Right lobe of liver (tissue), 6 donors: ENCODE data around the gene LNX1. TPM values are rescaled to one million over a fixed set of nuclear protein-coding genes. Genes with fewer than 3 reads are reported as not detected.
A peak's percentile ranks its signal among the peaks of the same experiment; 100 is the strongest.

ENCODE experiments used
- ATAC-seq, 4 donors: fragments of 200-7000 bp; cut with Tn5 transposase; one replicate each; pipeline ENCODE4 v1.9.1; 2020; ENCODE audit warnings: mild to moderate bottlenecking in 4 of 4, moderate library complexity in 4 of 4
- DNase-seq, 3 donors: peaks; one replicate each; pipeline ENCODE4 v3.0.0-alpha.2; 2020
- H3K27ac ChIP-seq, 3 donors: fragments of 200-600 bp; one replicate each; pipeline ENCODE4 v1.8.0; 2022
- H3K27me3 ChIP-seq, 2 donors: fragments of 200-600 bp; one replicate each; pipeline ENCODE4 v1.8.0; 2022
- H3K36me3 ChIP-seq, 4 donors: fragments of 200-600 bp; sonication (generic) in 1 of 4; one replicate each; pipeline versions ENCODE4 v1.5.1 to v1.8.0; 2017 to 2022; ENCODE audit warnings: control low read depth in 1 of 4
- H3K4me1 ChIP-seq, 4 donors: fragments of 200-600 bp; sonication (generic) in 1 of 4; one replicate each; pipeline versions ENCODE4 v1.5.1 to v1.8.0; 2017 to 2022; ENCODE audit warnings: control low read depth in 1 of 4
- H3K4me3 ChIP-seq, 3 donors: fragments of 200-600 bp; one replicate each; pipeline ENCODE4 v1.8.0; 2022
- H3K9me3 ChIP-seq, 4 donors: fragments of 200-600 bp; sonication (generic) in 1 of 4; one replicate each; pipeline versions ENCODE4 v1.5.1 to v1.8.0; 2017 to 2022; ENCODE audit warnings: control low read depth in 1 of 4
- CTCF ChIP-seq, 4 donors: fragments of 200-600 bp in 3 of 4; fragments of 450-650 bp in 1 of 4; IDR thresholded peaks; one replicate each; pipeline versions ENCODE4 v1.5.1 to v1.8.0; 2016 to 2022; ENCODE audit warnings: antibody characterized with exemption in 4 of 4, mild to moderate bottlenecking in 2 of 4
- POLR2A ChIP-seq: fragments of 450-650 bp; IDR thresholded peaks from one replicate; pipeline ENCODE4 v1.6.1; 2017; ENCODE audit warnings: antibody characterized with exemption, mild to moderate bottlenecking
- WGBS: methylation state at CpG from one replicate; pipeline ENCODE4 v1.1.6; 2018; ENCODE audit warnings: low coverage, low lambda C conversion rate; ENCODE audit not compliant: insufficient coverage; ENCODE audit errors: missing lambda C conversion rate; 5-methylcytosine and 5-hydroxymethylcytosine counted together
- intact Hi-C, 2 donors: fragments of 100-400 bp; cut with DNase I; formaldehyde crosslinking; loops; one replicate each; pipeline versions ENCODE4 v1.11.2 to v1.14.1; 2022
- long read RNA-seq: library from polyadenylated mRNA; unstranded; transcript quantifications from one replicate; pipeline ENCODE4 v2.0.0, GENCODE V29; 2019
- total RNA-seq, 6 experiments: library from RNA; depleted of rRNA in 2 of 6; stranded (reverse); fragments of >200 nt in 2 of 6; fragmentation: NEBNext Ultra II Directional in 3 of 6; extraction: Animal tissue kit (Norgen Biotek cat#: 25700) in 3 of 6; gene quantifications; one replicate each; pipeline versions ENCODE4 v1.1.0 to v1.2.4, GENCODE V29; 2016 to 2023
- donor health status: DM: no; HTN: yes; CAD: no.
- donor health status: DM: no; HTN: no; CAD: no.
- donor health status: DM: no; HTN: no; CAD: no.
- donor health status: DM: no; HTN: yes; CAD: no.
- donor health status: DM: no; HTN: yes; CAD: no.

Gene LNX1
- total RNA-seq = 1 to 10 TPM; 1.3 to 6.0 (median 3.9) TPM
- long read RNA-seq = 0 reads

- ATAC-seq (peak; percentile 76 to 86 (median 84)), DNase-seq (peak; percentile 68 to 86 (median 74))
- Histone ChIP-seq H3K27me3 (no peaks in the 10 kb centered on the region), H3K9me3 (no peaks in the 10 kb centered on the region), H3K4me1 (peaks cover 0 to 20% (median 0%) of the 10 kb centered on the region in 4 donors), H3K36me3 (no peaks in the 10 kb centered on the region), H3K27ac (peak within 1 kb of the TSS in 2 of 3 donors; percentile 57 to 67), H3K4me3 (peak within 1 kb of the TSS; percentile 30 to 50 (median 49))
- intact Hi-C loops = no loop called here
- TF ChIP-seq CTCF (IDR thresholded peaks at IDR 0.05) (peak in 2 of 4 donors; percentile 21 to 25), POLR2A (peak; percentile 65)
- 16% methylated on average over 13 of the region's 13 CpGs for WGBS
Measured at GRCh38 chr4:53591372-53591892, at the start of gene LNX1. LNX1 (minus strand) TSS chr4:53591486; CDS start chr4:53574002, 17,484 bp downstream.

GRCh38 chr4:53640576-53641453, 49.5 kb upstream of the LNX1 start:
- no peak for ATAC-seq
- no peak overlapping the region for H3K4me3 ChIP-seq
- no peak for DNase-seq
- H3K27ac ChIP-seq = no peak overlapping the region
- peaks cover 0 to 15% (median 7%) of the 10 kb centered on the region in 4 donors for H3K4me1 ChIP-seq
- no peak for TF ChIP-seq POLR2A
- TF ChIP-seq CTCF (IDR thresholded peaks at IDR 0.05) = no peak
- H3K36me3 ChIP-seq = no peaks in the 10 kb centered on the region
- intact Hi-C loops = no loop called here
- WGBS = 77% methylated on average over 10 of the region's 10 CpGs
- no peaks in the 10 kb centered on the region for H3K27me3 ChIP-seq
- no peaks in the 10 kb centered on the region for H3K9me3 ChIP-seq

- Histone ChIP-seq H3K4me3 (no peak overlapping the region), H3K36me3 (no peaks in the 10 kb centered on the region), H3K4me1 (no peaks in the 10 kb centered on the region), H3K27ac (no peak overlapping the region), H3K9me3 (no peaks in the 10 kb centered on the region), H3K27me3 (no peaks in the 10 kb centered on the region)
- ATAC-seq (no peak), DNase-seq (no peak)
- no peak for TF ChIP-seq CTCF (IDR thresholded peaks at IDR 0.05)
- TF ChIP-seq POLR2A = no peak
- intact Hi-C loops = no loop called here
Measured at GRCh38 chr4:53638919-53639318, 47.6 kb upstream of the LNX1 start.

- Histone ChIP-seq H3K36me3 (no peaks in the 10 kb centered on the region), H3K27ac (no peak overlapping the region), H3K27me3 (no peaks in the 10 kb centered on the region), H3K9me3 (no peaks in the 10 kb centered on the region), H3K4me1 (no peaks in the 10 kb centered on the region), H3K4me3 (no peak overlapping the region)
- intact Hi-C loops = no loop called here
- WGBS = 5% methylated on average over 1 of the region's 1 CpG
- DNase-seq (no peak), ATAC-seq (peak in 3 of 4 donors; percentile 64 to 74 (median 67))
- TF ChIP-seq CTCF (IDR thresholded peaks at IDR 0.05) = no peak
- no peak for TF ChIP-seq POLR2A
Measured at GRCh38 chr4:53637348-53637747, 46.1 kb upstream of the LNX1 start.
